Prostate gland (tissue), 2 donors: ENCODE measurements around the gene FHIT.

Experiments
- POLR2A ChIP-seq: fragments of 450-650 bp; IDR thresholded peaks from one replicate; pipeline ENCODE4 v1.6.1; 2016; ENCODE audit warnings: antibody characterized with exemption, mild to moderate bottlenecking
- POLR2AphosphoS5 ChIP-seq: sonication (generic); formaldehyde crosslinking; IDR thresholded peaks from one replicate; pipeline ENCODE4 v1.6.1; 2017; ENCODE audit warnings: antibody characterized with exemption
- TF ChIP-seq, protein P1 (sequence below), 4 experiments: fragments of 200-600 bp in 2 of 4; fragments of 450-650 bp in 2 of 4; sonication (generic) in 2 of 4; IDR thresholded peaks; 1 replicate in 3 of 4; 2 replicates in 1 of 4; pipeline ENCODE4 v1.5.1; 2016 to 2019; ENCODE audit warnings: antibody characterized with exemption in 4 of 4, mild to moderate bottlenecking in 2 of 4, moderate library complexity in 2 of 4

DNA sequence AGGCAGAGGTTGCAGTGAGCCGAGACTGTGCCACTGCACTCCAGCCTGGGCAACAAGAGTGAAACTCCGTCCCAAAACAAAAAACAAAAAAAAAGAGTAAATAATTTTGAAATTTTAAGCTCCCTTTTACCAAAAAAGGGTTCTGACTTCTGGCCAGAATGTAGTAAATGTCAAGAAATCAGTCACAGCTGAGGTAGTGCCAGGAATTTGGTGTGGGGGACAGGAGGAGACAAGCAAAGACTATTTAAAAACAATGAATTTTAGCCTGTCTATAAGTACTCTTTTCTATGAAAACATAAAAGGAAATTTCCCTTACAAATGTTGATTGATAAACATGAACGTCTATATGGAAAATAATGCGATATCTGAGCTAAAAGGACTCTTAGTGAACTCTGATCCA is 363.7 kb downstream of the FHIT start:
- TF ChIP-seq, protein P1, sequence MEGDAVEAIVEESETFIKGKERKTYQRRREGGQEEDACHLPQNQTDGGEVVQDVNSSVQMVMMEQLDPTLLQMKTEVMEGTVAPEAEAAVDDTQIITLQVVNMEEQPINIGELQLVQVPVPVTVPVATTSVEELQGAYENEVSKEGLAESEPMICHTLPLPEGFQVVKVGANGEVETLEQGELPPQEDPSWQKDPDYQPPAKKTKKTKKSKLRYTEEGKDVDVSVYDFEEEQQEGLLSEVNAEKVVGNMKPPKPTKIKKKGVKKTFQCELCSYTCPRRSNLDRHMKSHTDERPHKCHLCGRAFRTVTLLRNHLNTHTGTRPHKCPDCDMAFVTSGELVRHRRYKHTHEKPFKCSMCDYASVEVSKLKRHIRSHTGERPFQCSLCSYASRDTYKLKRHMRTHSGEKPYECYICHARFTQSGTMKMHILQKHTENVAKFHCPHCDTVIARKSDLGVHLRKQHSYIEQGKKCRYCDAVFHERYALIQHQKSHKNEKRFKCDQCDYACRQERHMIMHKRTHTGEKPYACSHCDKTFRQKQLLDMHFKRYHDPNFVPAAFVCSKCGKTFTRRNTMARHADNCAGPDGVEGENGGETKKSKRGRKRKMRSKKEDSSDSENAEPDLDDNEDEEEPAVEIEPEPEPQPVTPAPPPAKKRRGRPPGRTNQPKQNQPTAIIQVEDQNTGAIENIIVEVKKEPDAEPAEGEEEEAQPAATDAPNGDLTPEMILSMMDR (IDR thresholded peaks at IDR 0.05): no peak
- TF ChIP-seq POLR2A (no peak), POLR2AphosphoS5 (no peak)
